Right lobe of liver (tissue), 4 donors: Measurements from ENCODE around the gene MAP4K1.

Experiments used
- CTCF ChIP-seq, 4 donors: fragments of 200-600 bp in 3 of 4; fragments of 450-650 bp in 1 of 4; IDR thresholded peaks; one replicate each; pipeline versions ENCODE4 v1.5.1 to v1.8.0; 2016 to 2022; ENCODE audit warnings: antibody characterized with exemption in 4 of 4, mild to moderate bottlenecking in 2 of 4
- POLR2A ChIP-seq: fragments of 450-650 bp; IDR thresholded peaks from one replicate; pipeline ENCODE4 v1.6.1; 2017; ENCODE audit warnings: antibody characterized with exemption, mild to moderate bottlenecking
- donor health status: DM: no; HTN: no; CAD: no.
- donor health status: DM: no; HTN: no; CAD: no.
- donor health status: DM: no; HTN: yes; CAD: no.

DNA sequence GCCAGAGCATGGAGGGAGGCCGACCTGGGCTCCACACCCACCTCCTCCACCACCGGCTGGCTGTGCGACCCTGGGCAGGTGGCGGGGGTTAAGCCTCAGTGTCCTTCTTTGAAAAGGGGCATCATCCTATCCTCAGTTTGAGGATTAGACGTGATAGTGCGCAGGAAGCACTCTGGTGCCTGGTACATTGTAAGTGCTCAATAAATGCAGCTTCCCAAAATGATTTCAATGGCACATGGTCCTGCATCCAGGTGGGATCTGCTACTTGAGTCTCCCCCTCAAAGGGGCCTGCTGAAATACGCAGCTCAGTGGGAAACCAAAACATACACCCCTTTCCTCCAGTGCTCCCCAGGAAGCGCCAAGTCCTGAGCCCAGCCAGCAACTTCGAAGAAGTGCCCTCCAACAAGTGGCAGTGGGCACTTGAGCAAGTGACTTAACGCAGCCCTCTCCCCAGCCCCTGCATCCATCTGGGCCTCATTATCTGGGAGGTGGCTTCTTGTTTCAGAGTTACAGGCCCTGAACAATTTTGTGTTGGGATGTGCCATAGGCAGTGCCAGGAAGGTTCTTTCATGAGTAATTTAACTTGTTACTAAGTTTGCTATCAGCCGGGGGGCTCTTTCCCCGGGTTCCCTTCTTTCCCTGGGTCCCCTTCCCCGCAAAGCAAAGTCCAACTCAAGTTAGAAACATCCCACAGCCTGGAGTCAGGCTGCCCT is 47.6 kb upstream of the MAP4K1 start:
- TF ChIP-seq POLR2A (no peak), CTCF (IDR thresholded peaks at IDR 0.05) (no peak)
